HL-60 (cell line): ENCODE measurements around the gene PDGFA.
"Not testable (repeated sequence)": the region's sequence is repeated elsewhere in the genome, so short reads cannot be mapped to it uniquely, and the experiment has no call there.

Source experiments
- DNase-seq, 2 experiments: peaks; one replicate each; pipeline ENCODE4 v3.0.0-alpha.2; 2010 to 2020; ENCODE audit warnings: low read depth in 1 of 2, low spot score in 1 of 2
- H3K27ac ChIP-seq: fragments of 250-450 bp; sonication (Bioruptor Pico); replicated peaks from 2 replicates; pipeline ENCODE4 v1.5.1; 2020; ENCODE audit warnings: mild to moderate bottlenecking, moderate library complexity
- H3K27me3 ChIP-seq: fragments of 250-450 bp; sonication (Bioruptor Pico); 2 replicates; pipeline ENCODE4 v1.5.1; 2021; ENCODE audit warnings: mild to moderate bottlenecking, moderate library complexity; ENCODE audit not compliant: insufficient read depth, poor library complexity, severe bottlenecking
- H3K4me3 ChIP-seq: replicated peaks from 2 replicates; pipeline ENCODE4 v1.5.1; 2011; ENCODE audit warnings: mild to moderate bottlenecking, control low read depth, low read length; ENCODE audit not compliant: insufficient read depth
- GABPA ChIP-seq: IDR thresholded peaks from 2 replicates; pipeline ENCODE4 v1.6.1; 2012; ENCODE audit warnings: low read depth
- POLR2AphosphoS5 ChIP-seq: IDR thresholded peaks from 2 replicates; pipeline ENCODE4 v1.6.1; 2012; ENCODE audit warnings: low read depth
- SPI1 ChIP-seq: IDR thresholded peaks from 2 replicates; pipeline ENCODE4 v1.6.1; 2012; ENCODE audit warnings: low read depth, mild to moderate bottlenecking, borderline replicate concordance
- TF ChIP-seq, protein P1 (sequence below): IDR thresholded peaks from one replicate; pipeline ENCODE4 v1.5.1; 2011; ENCODE audit warnings: low read length, control low read depth, inconsistent platforms; ENCODE audit not compliant: insufficient read depth
- TF ChIP-seq, protein P2 (sequence below): IDR thresholded peaks from 2 replicates; pipeline ENCODE4 v1.6.1; 2012; ENCODE audit warnings: low read depth; ENCODE audit not compliant: insufficient replicate concordance

The PDGFA gene

DNA sequence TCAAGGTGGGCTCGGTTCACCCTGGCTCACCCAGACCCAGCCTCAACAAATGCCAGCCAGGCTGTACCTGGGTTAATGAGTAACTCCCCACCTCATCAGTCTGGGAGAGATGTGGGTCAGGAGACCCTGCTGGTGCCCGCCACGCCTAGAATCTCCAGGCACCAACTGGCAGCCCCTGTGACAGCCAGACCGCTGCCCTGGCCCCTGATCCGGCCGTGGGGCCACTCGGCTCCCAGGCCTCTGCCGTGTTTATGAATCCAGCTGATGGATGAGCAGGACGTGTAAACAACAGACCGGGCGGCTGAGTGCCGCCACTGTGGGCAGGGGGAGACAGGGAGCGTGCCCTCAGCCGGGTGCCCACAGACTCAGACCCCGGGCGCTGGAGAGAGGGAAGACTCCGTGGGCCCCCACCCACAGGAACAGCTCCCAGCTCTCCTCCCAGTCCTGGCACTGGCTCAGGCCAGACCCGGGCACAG is 34.0 kb upstream of the PDGFA start:
- Histone ChIP-seq H3K27me3 (no peaks in the 10 kb centered on the region), H3K27ac (no peak overlapping the region), H3K4me3 (no peak overlapping the region)
- DNase-seq, result no peak
- no peak for TF ChIP-seq GABPA
- TF ChIP-seq, protein P1, sequence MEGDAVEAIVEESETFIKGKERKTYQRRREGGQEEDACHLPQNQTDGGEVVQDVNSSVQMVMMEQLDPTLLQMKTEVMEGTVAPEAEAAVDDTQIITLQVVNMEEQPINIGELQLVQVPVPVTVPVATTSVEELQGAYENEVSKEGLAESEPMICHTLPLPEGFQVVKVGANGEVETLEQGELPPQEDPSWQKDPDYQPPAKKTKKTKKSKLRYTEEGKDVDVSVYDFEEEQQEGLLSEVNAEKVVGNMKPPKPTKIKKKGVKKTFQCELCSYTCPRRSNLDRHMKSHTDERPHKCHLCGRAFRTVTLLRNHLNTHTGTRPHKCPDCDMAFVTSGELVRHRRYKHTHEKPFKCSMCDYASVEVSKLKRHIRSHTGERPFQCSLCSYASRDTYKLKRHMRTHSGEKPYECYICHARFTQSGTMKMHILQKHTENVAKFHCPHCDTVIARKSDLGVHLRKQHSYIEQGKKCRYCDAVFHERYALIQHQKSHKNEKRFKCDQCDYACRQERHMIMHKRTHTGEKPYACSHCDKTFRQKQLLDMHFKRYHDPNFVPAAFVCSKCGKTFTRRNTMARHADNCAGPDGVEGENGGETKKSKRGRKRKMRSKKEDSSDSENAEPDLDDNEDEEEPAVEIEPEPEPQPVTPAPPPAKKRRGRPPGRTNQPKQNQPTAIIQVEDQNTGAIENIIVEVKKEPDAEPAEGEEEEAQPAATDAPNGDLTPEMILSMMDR, result no peak
- no peak for TF ChIP-seq POLR2AphosphoS5
- TF ChIP-seq SPI1, result no peak
- TF ChIP-seq, protein P2, sequence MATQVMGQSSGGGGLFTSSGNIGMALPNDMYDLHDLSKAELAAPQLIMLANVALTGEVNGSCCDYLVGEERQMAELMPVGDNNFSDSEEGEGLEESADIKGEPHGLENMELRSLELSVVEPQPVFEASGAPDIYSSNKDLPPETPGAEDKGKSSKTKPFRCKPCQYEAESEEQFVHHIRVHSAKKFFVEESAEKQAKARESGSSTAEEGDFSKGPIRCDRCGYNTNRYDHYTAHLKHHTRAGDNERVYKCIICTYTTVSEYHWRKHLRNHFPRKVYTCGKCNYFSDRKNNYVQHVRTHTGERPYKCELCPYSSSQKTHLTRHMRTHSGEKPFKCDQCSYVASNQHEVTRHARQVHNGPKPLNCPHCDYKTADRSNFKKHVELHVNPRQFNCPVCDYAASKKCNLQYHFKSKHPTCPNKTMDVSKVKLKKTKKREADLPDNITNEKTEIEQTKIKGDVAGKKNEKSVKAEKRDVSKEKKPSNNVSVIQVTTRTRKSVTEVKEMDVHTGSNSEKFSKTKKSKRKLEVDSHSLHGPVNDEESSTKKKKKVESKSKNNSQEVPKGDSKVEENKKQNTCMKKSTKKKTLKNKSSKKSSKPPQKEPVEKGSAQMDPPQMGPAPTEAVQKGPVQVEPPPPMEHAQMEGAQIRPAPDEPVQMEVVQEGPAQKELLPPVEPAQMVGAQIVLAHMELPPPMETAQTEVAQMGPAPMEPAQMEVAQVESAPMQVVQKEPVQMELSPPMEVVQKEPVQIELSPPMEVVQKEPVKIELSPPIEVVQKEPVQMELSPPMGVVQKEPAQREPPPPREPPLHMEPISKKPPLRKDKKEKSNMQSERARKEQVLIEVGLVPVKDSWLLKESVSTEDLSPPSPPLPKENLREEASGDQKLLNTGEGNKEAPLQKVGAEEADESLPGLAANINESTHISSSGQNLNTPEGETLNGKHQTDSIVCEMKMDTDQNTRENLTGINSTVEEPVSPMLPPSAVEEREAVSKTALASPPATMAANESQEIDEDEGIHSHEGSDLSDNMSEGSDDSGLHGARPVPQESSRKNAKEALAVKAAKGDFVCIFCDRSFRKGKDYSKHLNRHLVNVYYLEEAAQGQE, result no peak

DNA sequence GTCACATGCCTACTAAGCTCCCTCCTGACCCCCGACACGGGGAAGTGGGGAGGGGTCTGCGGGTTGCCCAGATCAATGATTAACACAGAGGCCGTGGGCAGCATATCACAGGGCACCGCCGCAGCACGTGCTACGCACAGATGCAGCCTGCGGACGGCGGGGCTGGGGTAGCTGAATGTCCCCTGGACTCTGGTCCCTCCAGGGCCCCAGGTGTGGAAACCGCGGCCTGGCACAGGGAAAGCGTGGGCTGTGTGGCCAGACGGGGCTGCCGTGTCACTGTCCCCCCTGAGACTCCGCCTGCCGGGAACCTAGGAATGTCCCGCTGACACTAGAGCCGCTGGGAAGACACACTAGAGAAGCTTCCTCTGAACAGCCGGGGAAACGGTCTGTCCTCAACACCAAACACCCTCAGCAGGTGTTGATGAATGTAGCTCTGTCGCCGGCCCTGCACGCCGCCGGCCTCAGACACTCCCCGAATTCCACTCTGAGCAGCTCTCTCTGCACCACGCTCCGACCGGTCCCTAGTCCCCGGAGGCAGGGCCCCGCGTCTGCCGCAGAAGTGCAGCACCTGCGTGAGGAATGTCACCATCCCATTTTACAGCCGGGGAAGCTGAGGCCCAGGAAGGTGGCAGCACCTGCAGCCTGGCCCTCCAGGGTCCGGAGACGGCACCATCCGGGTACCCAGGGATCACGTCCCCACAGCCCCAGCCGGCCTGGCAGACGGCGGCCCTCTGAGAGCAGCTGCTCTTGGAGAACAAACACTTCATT is 33.4 kb upstream of the PDGFA start:
- TF ChIP-seq SPI1, result no peak
- TF ChIP-seq, protein P1, result no peak
- no peak for TF ChIP-seq POLR2AphosphoS5
- no peak for TF ChIP-seq GABPA
- TF ChIP-seq, protein P2, result no peak
- no peak overlapping the region for H3K4me3 ChIP-seq

DNA sequence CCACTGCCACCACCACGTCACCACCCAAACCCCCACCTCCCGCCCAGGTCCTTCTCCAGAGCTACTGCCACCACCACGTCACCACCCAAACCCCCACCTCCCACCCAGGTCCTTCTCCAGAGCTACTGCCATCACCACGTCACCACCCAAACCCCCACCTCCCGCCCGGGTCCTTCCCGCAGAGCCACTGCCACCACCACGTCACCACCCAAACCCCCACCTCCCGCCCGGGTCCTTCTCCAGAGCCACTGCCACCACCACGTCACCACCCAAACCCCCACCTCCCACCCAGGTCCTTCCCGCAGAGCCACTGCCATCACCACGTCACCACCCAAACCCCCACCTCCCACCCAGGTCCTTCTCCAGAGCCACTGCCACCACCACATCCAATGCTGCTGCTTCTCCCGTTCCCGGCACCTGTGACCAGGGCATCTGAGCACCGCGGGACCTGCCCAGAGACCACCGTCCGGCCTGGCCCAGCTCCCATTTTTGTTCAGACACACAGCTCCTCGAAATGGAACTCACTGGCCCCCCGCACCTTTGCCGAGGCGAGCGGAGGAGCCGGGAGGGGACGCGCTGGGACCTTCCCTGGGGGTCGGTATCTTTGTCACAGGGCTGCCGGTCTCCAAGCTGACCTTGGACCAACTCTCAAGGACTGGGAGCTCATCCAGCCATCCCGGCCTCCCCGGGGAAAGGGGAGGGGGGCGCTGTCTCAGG is 32.7 kb upstream of the PDGFA start:
- not testable (repeated sequence) for DNase-seq, H3K27ac ChIP-seq, H3K4me3 ChIP-seq, H3K27me3 ChIP-seq

More for the DNA sequence above, 33.4 kb upstream of the PDGFA start:
- H3K27ac ChIP-seq, result no peak overlapping the region
- DNase-seq, result no peak
- no peaks in the 10 kb centered on the region for H3K27me3 ChIP-seq

DNA sequence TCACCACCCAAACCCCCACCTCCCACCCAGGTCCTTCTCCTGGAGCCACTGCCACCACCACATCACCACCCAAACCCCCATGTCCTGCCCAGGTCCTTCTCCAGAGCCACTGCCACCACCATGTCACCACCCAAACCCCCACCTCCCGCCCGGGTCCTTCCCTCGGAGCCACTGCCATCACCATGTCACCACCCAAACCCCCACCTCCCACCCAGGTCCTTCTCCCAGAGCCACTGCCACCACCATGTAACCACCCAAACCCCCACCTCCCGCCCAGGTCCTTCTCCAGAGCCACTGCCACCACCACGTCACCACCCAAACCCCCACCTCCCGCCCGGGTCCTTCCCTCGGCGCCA is 31.9 kb upstream of the PDGFA start:
- not testable (repeated sequence) for H3K4me3 ChIP-seq, H3K27me3 ChIP-seq, H3K27ac ChIP-seq, DNase-seq
